HG02943 (cell line): ENCODE results near the gene OPALIN.

Experiments
- ATAC-seq: cut with Tn5 transposase; IDR thresholded peaks from one replicate; pipeline ENCODE4 v1.9.1; 2021; ENCODE audit warnings: mild to moderate bottlenecking, low read depth, moderate library complexity; ENCODE audit not compliant: unreplicated experiment

The OPALIN gene

DNA sequence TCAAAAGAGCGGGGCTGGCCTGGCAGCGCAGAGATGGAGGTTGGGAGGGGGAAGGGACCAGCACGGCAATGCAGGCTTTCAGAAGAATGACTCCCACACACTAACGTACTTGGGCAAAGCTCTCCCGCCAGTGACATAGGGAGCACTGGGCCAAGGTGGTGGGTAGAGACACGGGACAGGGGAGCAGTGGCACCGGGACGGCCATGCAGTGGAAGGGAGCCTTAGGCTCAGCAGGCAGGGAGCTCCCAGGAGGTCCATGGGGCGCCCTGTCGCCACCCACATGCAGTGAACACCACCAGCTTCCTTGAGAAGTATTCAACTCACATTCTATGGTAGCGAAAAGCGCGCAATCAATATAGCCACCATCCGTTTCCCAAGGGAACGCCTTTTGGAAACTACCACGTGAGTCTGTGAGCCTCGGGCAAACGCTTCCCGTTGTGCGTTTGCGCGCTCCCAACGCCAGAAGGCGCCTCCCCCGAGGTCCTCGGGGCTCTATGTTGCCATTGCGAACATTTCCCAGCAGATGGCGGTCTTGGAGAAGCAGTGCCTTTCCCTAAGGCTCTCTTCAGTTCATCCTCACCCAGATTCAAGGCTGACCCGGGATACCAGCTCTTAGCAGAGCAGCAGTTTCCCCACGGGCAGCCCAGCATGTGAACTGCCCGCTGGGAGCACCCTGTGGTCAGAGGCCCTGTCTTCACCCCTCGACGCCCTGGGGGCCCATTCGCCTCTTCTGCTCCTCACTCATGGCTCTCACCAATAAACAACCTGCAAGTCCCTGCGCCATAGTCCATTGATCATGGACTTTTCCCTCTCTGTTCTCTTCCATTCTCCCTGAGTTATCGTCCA is 16.4 kb upstream of the OPALIN start:
- ATAC-seq = peak; percentile 75

DNA sequence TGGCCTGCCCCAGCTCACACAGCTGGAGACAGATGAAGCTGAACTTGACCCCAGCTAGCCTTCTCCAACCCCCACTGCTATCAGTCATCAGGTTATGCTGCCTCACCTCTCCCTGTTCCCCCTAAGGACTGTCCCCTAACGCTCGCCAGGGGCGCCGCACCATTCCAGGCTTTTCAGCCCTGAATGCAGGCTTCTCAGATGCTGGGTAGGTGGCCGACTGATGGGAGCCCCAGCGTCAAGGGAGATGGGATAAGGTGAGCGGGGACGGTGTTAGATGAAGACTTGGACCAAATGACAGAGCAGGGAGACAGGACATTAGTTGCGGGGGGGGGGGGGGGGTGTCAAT is 15.8 kb upstream of the OPALIN start:
- ATAC-seq = no peak

DNA sequence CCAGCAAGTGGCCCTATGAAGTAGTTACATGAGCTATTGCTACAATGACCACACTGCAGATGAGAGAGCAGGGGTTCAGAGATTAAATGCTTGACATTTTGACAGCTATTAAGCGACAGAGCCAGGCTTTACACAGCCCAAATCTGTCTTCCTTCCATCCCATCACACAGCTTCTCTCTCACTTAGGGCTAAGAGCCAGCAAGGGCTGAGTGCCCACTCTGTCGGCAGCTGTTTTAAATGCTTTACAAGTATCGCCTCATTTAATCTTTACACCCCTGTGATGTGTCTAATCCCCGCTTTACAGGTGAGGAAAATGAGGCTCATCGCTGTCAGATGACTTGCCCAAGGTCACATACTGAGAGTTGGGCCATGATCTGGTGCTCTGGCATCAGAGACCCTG is 15.2 kb upstream of the OPALIN start:
- ATAC-seq = no peak

DNA sequence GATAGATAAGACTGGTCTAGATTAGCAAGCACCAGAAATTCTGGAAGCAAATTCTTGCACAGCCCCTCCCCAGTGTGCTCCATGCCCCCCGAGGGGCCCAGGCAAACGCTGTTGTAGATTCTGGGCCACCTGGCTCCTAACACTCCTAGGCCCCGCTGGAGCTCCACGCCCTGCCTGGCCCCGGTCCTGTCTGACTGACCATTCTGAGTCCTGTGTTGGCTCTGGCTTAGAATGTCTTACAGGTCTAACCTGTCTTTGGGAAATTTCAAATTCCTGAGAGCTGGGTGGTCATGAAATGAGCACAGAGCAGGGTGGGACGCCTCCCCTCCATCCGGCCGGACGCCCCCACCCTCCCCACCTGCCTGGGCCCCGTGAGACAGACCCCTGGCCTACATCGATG is 12.6 kb upstream of the OPALIN start:
- no peak for ATAC-seq

DNA sequence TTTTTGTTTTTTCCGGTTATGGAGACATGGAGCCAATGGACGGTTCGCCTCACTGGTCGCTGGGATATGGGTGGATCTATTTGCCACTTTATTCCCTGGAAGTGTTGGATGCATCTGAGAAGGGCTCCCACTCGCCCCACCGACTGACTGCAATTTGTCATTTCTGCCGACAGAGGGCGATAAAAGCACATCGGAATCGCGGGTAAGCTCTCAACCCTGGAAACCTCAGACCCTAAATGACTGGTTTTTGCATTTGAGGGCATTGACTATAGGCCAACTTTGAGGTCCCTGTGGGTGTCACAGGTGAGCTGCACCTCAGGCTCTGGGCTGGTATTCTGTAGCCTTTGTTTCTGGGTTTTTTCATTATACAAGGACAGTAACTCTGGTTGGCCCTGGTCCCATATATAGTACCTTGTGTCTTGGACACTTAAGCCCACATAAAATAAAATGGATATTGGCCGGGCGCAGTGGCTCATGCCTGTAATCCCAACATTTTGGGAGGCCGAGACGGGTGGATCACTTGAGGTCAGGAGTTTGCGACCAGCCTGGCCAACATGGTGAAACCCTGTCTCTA is 11.9 kb upstream of the OPALIN start:
- ATAC-seq = no peak

DNA sequence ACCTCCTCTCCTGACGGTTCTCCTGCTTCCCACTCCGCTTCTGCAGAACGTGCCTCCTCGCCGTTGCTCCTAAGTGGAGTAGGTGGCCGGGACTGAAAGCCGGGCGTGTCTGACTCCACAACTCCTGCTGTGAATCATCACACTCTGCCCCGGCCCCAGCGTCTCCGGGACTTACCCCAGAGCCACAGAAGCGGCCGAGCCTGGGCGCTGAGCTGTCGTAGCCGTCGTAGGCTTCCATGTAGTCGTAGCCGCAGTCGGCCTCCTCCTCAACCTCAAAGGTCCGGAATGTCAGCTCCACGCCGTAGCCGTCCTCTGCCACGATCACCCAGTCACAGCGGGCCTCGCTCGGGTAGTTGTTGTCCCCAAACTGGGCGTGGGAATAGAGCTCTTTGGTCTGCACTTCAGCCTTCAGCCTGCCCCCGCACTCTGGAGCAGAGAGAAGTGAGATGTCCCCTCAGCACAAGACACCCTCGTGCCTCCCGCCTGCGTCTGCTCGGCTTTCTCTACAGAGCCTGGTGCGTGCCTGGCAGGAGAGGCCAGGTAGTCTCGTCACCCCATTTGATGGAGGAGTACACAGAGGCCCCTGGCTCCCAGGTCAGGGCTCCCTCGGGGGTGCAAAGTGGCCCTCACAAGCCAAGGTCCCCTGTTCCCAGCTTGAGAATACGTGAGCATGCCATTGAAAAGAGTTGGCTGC is 11.2 kb upstream of the OPALIN start:
- no peak for ATAC-seq

DNA sequence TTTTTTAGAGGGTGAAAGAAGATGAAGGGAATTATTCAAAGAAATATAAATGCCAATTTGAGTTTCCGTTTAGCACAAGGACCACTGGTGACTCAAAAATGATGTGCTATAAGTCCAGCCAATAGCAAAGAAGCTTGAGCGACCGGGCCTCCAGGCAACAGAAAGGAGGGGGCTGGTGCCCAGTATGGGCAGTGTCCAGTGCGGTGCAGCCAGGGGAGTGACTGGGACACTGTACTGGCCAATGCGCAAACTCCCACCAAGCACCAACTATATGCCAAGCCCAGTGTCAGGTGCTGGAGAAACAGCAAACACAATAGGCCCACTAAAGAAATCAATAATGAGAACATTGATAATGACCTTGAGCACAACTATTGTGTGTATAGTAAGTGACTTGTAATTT is 10.2 kb upstream of the OPALIN start:
- no peak for ATAC-seq

DNA sequence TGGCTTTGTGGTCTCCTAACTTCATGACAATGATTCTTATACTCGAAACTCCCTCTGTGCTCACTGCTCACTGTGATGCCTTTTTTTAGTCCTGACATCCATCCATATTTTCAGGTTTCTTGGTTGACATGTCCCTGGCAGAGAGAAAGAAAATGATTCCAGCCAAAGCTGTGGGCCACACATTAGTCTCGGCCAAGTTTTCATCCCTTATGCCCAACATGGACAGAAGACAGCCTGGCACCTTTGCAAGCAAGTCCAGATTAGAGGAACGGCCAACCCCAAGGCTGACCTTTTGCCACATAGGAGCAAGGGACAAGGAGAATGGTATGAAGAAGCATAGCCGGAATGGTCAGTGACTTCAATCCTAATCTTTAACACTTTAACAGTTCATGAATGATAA is 8.7 kb upstream of the OPALIN start:
- no peak for ATAC-seq

DNA sequence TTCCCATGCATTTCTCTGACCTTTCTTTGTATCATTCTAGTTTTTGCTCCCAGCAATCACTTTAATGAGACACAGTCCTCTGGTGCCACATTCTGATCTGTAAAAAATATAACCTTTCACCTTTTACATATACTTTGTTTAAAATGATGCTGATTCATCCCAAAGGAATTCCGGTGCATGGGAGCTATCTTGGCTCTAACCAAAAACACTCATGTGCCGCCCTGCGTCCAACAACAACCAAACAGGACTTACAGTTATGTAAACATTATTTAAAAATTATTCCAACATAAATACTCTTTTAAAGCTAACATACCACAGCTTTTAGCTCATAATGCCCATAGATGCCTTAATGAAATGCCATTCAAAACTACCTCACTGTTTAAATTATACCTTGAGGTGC is 7.7 kb upstream of the OPALIN start:
- no peak for ATAC-seq

DNA sequence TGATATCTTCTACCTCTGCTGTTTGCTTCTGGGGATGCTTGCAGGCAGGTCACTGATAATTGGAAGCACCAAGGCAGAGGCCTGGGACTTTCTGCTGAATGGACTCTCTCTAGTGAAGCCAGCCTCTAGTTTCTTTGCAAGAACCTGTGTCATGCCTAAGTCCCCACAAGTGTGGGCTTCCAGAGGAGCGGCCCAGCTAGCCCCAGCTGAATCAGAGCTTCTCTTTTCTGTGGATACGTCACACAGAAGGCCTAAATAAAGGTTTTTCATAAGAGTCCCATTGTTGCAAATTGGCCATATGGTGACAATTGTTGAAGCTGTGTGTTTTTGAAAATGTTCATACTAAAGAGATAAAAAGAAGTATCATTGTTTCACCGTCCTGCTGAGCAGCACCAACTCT is 6.8 kb upstream of the OPALIN start:
- ATAC-seq = no peak

DNA sequence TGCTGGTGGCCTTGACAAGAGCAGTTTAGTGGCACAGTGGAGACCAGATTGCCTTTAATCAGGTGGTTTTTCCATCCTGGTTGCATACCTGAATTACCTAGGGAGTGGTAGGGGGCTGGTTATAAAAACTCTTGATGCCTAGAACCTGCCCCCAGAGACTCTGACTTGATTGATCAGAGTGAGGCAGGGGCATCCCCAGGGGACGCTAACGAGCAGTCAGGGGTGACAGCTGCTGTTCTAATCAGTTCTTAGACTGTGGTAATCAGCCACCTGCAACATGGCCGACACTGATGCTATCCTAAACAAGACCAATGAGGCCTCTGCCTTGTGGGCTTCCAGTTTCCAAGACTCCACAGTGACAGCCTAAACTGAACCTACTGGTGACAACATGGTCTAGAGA is 2.0 kb upstream of the OPALIN start:
- ATAC-seq = no peak

DNA sequence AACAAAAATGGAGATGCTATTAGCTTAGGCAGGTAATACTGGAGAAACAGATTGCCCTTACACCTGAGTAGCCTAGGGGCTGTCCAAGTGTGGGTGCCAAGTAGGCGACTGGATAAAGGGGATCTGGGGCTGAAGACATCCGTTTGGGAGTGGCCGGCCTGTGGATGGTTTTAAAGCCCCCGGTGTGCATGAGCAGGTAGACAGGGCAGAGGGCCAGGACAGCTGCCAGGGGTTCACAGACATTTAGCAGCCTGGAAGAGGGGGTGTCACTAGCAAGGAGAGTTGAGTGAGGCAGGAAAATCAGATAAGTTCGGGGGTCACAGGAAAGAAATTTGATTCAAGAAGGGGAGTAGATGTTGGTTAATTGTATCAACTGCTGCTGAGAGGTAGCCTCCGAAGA is 1.5 kb upstream of the OPALIN start:
- no peak for ATAC-seq

DNA sequence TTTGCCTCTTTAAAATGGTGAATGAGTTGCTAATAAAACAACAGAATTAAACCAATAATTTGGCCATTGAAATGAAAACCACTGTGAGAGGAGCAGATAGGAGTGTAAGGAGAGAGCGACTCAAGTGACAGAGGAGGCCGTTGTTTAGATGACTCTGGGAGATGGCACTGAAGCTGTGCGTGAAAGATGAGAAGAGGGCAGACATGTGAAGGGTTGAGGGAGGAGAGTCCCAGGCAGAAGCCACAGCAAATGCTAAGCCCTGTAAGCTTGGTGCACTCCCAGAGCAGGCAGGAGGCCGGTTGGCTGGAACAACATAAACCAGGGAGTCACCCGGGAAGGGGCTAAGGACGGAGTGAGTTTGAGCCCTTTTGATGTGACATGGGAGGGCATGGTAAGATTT is 814 bp upstream of the OPALIN start:
- ATAC-seq = no peak

DNA sequence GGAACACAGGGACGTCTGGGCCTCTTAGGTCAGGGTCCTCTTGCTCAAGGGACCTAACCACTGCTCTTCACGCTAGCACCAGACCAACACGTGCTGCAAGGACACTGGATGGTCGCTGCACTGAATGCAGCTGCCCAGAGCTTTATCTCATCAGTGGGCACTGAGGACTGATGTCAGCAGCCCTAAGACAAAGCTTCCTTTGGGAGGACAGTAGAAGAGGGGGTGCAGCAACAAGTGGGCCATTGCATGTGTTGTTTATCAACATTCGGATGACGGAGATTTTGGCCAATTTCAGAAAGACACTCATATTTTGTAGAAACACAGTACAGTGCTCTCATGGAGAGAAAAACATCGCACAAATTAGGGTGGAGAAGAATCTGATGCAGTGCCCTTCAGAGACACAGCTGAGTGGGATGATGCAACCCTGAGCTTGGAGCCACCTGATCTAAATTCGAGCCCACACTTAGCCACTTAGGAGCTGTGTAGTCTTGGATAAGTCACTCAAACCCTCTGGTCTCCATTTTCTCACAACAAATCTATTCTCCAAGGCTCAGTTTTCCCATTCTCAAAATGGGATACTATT is 1.7 kb downstream of the OPALIN start:
- no peak for ATAC-seq

DNA sequence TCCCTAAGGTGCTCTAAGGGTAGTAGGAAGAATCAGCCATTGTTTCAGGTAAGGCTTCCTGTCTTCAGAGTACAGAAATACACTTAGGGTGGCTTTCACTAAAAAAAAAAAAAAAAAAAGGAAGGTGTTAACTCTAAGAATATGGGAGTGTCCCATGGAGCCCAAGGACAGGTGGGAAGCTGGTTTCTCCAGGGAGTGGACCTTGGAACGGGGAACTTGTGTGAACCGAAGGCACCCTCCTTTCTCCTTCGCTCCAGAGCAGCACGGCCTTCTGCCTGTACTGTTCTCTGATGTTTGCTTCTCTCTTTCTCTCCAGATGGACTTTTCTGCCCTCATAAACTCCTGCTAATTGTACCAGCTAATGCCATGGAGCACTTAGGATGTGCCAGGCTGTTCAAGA is 6.2 kb downstream of the OPALIN start:
- no peak for ATAC-seq

DNA sequence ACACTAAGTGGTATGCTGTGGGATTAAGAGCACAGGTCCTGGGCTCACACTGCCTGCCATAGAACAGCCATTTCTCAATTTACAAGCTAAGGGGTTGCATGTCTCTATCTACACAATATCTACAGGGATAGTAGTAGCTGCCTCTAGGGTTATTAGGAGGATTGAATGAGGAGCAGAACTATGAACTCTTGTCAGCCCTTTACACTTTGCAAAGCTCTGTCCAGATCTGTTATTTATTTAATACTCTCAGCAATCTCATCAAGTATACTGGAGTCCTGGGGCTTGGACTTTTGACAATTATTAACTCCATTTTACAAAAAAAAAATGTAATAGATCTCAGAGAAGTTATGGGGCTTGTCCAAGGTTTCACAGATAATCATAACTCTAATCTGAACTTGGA is 6.8 kb downstream of the OPALIN start:
- no peak for ATAC-seq

DNA sequence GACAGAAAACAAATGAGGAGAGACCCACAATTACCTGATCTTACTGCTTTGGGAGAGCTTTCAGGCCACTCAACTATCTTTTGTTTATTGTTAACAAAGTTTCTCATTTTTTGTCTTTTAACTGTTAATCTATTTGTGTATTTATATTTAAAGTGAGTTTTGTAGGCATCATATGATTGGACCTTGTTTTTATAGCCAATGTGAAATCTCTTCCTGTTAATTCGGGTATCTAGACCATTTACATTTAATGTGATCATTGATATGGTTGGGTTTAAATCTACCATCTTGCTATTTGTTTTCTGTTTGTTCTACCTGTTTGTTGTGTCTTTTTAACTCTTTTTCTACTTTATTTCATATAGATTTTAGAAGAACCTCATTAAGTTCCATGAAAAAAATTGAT is 12.5 kb downstream of the OPALIN start:
- no peak for ATAC-seq

DNA sequence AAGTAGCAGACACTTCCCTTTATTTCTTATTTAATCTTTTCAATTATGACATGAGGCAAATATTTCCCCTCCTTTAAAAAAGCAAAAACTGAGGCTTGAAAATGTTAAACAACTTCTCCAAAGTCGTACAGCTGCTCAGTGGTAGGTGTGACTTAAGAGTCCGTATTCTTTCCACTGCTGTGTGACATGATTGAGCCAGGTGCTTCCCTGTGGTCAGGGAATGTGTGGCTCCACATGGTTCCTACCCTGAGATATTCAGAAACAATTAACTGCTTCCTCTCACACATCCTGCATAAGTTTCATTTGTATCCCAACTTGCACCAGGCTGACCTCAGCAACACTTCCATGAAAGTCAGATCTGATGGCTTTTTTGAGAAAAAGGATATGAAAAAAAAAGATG is 13.6 kb downstream of the OPALIN start:
- ATAC-seq = no peak

DNA sequence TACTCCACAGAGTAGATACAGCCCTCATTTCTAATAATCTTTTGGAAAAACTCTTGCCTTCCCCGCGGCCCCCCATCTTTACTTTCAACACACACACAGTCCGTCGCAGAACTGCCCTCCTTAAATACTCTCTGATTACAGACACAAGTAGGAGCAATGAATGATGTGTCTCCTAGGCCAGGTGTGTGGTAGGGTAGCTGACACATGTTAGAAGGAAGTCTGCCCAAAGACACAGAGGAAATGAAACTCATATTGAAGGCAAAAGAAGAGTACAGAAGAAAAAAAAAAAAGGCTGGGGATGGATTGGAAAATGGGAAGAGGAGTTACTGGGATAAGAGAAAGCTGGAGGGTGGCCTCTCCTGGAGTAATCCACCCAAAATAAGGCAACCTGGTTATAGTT is 14.6 kb downstream of the OPALIN start:
- ATAC-seq = no peak

DNA sequence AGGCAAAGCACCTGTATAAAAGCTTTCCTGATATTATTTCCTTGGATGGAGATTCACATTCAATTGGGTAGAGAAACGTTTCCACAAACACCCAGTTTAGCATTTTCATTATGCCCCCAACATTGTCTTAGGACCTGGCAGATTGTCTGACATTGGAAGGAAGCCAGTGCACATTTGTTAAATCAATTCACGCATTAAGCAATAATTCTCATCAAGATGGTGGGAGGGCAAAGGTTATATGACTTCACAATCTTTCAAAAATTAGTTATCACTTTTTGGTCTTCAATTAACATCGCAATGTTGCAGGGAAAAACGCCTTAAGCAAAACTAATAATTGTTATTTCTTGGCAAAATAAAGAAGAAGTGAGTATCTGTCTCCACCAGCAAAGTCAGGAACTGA is 16.4 kb downstream of the OPALIN start:
- ATAC-seq = no peak
